ENCODE measurements around the gene ANKRD30A. TPM values are rescaled to one million over a fixed set of nuclear protein-coding genes. Genes with fewer than 3 reads are reported as not detected.
"Not testable (repeated sequence)": the region's sequence is repeated elsewhere in the genome, so short reads cannot be mapped to it uniquely, and the experiment has no call there.

The ANKRD30A gene
- total RNA-seq, 4 donors from 2014 or later = not detected

- no peak for DNase-seq
- no peaks in the 10 kb centered on the region for H3K4me1 ChIP-seq
- H3K27me3 ChIP-seq = no peaks in the 10 kb centered on the region
- TF ChIP-seq POLR2AphosphoS5 (IDR thresholded peaks at IDR 0.05) (no peak), POLR2A (IDR thresholded peaks at IDR 0.05) (no peak), EP300 (IDR thresholded peaks at IDR 0.05; ENCODE audit: low read depth) (no peak), CTCF (IDR thresholded peaks at IDR 0.05) (no peak)
- no peaks in the 10 kb centered on the region for H3K36me3 ChIP-seq
- no peak overlapping the region for H3K4me3 ChIP-seq
- intact Hi-C loops (cut with DNase I; ENCODE audit: low total_unique reads) = no loop called here
- no peak overlapping the region for H3K27ac ChIP-seq
- peaks cover 0 to 10% of the 10 kb centered on the region in 2 donors for H3K9me3 ChIP-seq
- in situ Hi-C loops (cut with MboI; ENCODE audit: low pct_ligation_motif_present in 1 of 4, low pct_unique_long_range_greater_than_20kb in 1 of 4, low sequenced_read_pairs in 3 of 4) = no loop called here
Measured at GRCh38 chr10:37226524-37226923, 101.1 kb downstream of the ANKRD30A start.

GRCh38 chr10:37234692-37235091 lies 109.3 kb downstream of the ANKRD30A start:
- DNase-seq = no peak
- intact Hi-C loops (cut with DNase I; ENCODE audit: low total_unique reads) = no loop called here
- no peaks in the 10 kb centered on the region for H3K27me3 ChIP-seq
- no peak overlapping the region for H3K4me3 ChIP-seq
- TF ChIP-seq POLR2AphosphoS5 (IDR thresholded peaks at IDR 0.05) = no peak
- H3K36me3 ChIP-seq = no peaks in the 10 kb centered on the region
- H3K27ac ChIP-seq = no peak overlapping the region
- 77 to 85% methylated on average over 3 of the region's 3 CpGs for WGBS, 2 donors (ENCODE audit: low coverage in 1 of 2)
- H3K4me1 ChIP-seq = no peaks in the 10 kb centered on the region
- in situ Hi-C loops (cut with MboI; ENCODE audit: low pct_ligation_motif_present in 1 of 4, low pct_unique_long_range_greater_than_20kb in 1 of 4, low sequenced_read_pairs in 3 of 4) = no loop called here
- peaks cover 0 to under 1% of the 10 kb centered on the region in 2 donors for H3K9me3 ChIP-seq

- Histone ChIP-seq H3K27me3 (no peaks in the 10 kb centered on the region), H3K4me1 (no peaks in the 10 kb centered on the region), H3K4me3 (no peak overlapping the region), H3K36me3 (no peaks in the 10 kb centered on the region), H3K9me3 (no peaks in the 10 kb centered on the region), H3K27ac (no peak overlapping the region)
- intact Hi-C loops (cut with DNase I; ENCODE audit: low total_unique reads) (no loop called here), in situ Hi-C loops (cut with MboI; ENCODE audit: low pct_ligation_motif_present in 1 of 4, low pct_unique_long_range_greater_than_20kb in 1 of 4, low sequenced_read_pairs in 3 of 4) (no loop called here)
- DNase-seq = no peak
- 50 to 69% methylated on average over 1 to 2 of the region's 2 CpGs for WGBS, 2 donors (ENCODE audit: low coverage in 1 of 2)
- TF ChIP-seq POLR2A (IDR thresholded peaks at IDR 0.05) (no peak), CTCF (IDR thresholded peaks at IDR 0.05) (no peak), EP300 (IDR thresholded peaks at IDR 0.05; ENCODE audit: low read depth) (no peak), POLR2AphosphoS5 (IDR thresholded peaks at IDR 0.05) (no peak)
Measured at GRCh38 chr10:37236093-37236492, 110.7 kb downstream of the ANKRD30A start.

- Histone ChIP-seq H3K4me1 (no peaks in the 10 kb centered on the region), H3K4me3 (no peak overlapping the region), H3K27ac (no peak overlapping the region), H3K9me3 (peaks cover 0 to 3% of the 10 kb centered on the region in 2 donors), H3K27me3 (no peaks in the 10 kb centered on the region), H3K36me3 (no peaks in the 10 kb centered on the region)
- 71 to 72% methylated on average over 2 of the region's 2 CpGs for WGBS, 2 donors (ENCODE audit: low coverage in 1 of 2)
- no peak for DNase-seq
- in situ Hi-C loops (cut with MboI; ENCODE audit: low pct_ligation_motif_present in 1 of 4, low pct_unique_long_range_greater_than_20kb in 1 of 4, low sequenced_read_pairs in 3 of 4) (no loop called here), intact Hi-C loops (cut with DNase I; ENCODE audit: low total_unique reads) (no loop called here)
- TF ChIP-seq EP300 (IDR thresholded peaks at IDR 0.05; ENCODE audit: low read depth) (no peak), POLR2A (IDR thresholded peaks at IDR 0.05) (no peak), POLR2AphosphoS5 (IDR thresholded peaks at IDR 0.05) (no peak), CTCF (IDR thresholded peaks at IDR 0.05) (no peak)
Measured at GRCh38 chr10:37240223-37240622, 114.8 kb downstream of the ANKRD30A start.

GRCh38 chr10:37246637-37247036 lies 121.2 kb downstream of the ANKRD30A start:
- intact Hi-C loops (cut with DNase I; ENCODE audit: low total_unique reads) (no loop called here), in situ Hi-C loops (cut with MboI; ENCODE audit: low pct_ligation_motif_present in 1 of 4, low pct_unique_long_range_greater_than_20kb in 1 of 4, low sequenced_read_pairs in 3 of 4) (no loop called here)
- no peaks in the 10 kb centered on the region for H3K27me3 ChIP-seq
- no peak overlapping the region for H3K27ac ChIP-seq
- TF ChIP-seq CTCF (IDR thresholded peaks at IDR 0.05) (no peak), EP300 (IDR thresholded peaks at IDR 0.05; ENCODE audit: low read depth) (no peak), POLR2AphosphoS5 (IDR thresholded peaks at IDR 0.05) (no peak), POLR2A (IDR thresholded peaks at IDR 0.05) (no peak)
- no peak overlapping the region for H3K4me3 ChIP-seq
- no peaks in the 10 kb centered on the region for H3K4me1 ChIP-seq
- 33 to 73% methylated on average over 2 of the region's 2 CpGs for WGBS, 2 donors (ENCODE audit: low coverage in 1 of 2)
- peaks cover 0 to 3% of the 10 kb centered on the region in 2 donors for H3K9me3 ChIP-seq
- no peak for DNase-seq
- H3K36me3 ChIP-seq = no peaks in the 10 kb centered on the region

- H3K9me3 ChIP-seq; H3K4me1 ChIP-seq; DNase-seq; H3K27me3 ChIP-seq; H3K27ac ChIP-seq; H3K36me3 ChIP-seq; in situ Hi-C loops (cut with MboI; ENCODE audit: low pct_ligation_motif_present in 1 of 4, low pct_unique_long_range_greater_than_20kb in 1 of 4, low sequenced_read_pairs in 3 of 4); H3K4me3 ChIP-seq; intact Hi-C loops (cut with DNase I; ENCODE audit: low total_unique reads): not testable (repeated sequence)
- 56 to 63% methylated on average over 3 of the region's 3 CpGs for WGBS, 2 donors (ENCODE audit: low coverage in 1 of 2)
Measured at GRCh38 chr10:37255837-37256236, 130.4 kb downstream of the ANKRD30A start.

Measured in transverse colon (tissue), 4 donors.